ENCODE measurements around the gene LLGL2. TPM values are rescaled to one million over a fixed set of nuclear protein-coding genes. Genes with fewer than 3 reads are reported as not detected.

Gene LLGL2
- total RNA-seq, 1 donor from 2014 or later = 50.6 TPM

DNA sequence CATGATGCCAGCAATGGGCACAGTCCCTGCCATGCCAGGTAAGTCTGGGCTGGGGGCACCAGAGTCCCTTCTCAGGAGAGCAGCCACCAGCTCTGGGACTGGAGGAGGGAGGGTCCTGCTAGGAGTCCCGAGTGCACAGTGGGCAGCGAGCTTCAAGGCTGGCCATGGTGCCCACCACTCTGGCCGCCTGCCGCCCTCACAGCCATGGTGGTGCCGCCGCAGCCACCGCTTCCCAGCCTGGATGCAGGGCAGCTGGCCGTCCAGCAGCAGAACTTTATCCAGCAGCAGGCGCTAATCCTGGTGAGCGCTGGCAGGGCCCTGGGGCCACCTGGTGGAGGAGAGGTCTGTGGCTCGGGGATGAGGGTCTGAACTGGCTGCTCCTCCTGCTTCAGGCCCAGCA lies 89.8 kb downstream of the LLGL2 start:
- DNase-seq (ENCODE audit: low read depth) = no peak
- H3K36me3 ChIP-seq (ENCODE audit: control insufficient read depth, insufficient read depth, low read length) = no peaks in the 10 kb centered on the region
- no peak overlapping the region for H3K4me3 ChIP-seq (ENCODE audit: low read depth, low read length)
- TF ChIP-seq, protein P1, sequence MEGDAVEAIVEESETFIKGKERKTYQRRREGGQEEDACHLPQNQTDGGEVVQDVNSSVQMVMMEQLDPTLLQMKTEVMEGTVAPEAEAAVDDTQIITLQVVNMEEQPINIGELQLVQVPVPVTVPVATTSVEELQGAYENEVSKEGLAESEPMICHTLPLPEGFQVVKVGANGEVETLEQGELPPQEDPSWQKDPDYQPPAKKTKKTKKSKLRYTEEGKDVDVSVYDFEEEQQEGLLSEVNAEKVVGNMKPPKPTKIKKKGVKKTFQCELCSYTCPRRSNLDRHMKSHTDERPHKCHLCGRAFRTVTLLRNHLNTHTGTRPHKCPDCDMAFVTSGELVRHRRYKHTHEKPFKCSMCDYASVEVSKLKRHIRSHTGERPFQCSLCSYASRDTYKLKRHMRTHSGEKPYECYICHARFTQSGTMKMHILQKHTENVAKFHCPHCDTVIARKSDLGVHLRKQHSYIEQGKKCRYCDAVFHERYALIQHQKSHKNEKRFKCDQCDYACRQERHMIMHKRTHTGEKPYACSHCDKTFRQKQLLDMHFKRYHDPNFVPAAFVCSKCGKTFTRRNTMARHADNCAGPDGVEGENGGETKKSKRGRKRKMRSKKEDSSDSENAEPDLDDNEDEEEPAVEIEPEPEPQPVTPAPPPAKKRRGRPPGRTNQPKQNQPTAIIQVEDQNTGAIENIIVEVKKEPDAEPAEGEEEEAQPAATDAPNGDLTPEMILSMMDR (IDR thresholded peaks at IDR 0.05; ENCODE audit: insufficient read depth, low read length, poor library complexity, severe bottlenecking) = no peak
- peaks cover 13% of the 10 kb centered on the region for H3K27me3 ChIP-seq (ENCODE audit: control insufficient read depth, insufficient read depth, low read length)

- peaks cover 15% of the 10 kb centered on the region for H3K27me3 ChIP-seq (ENCODE audit: control insufficient read depth, insufficient read depth, low read length)
- no peak for DNase-seq (ENCODE audit: low read depth)
- no peak overlapping the region for H3K4me3 ChIP-seq (ENCODE audit: low read depth, low read length)
- TF ChIP-seq, protein P1 (IDR thresholded peaks at IDR 0.05; ENCODE audit: insufficient read depth, low read length, poor library complexity, severe bottlenecking) = no peak
- H3K36me3 ChIP-seq (ENCODE audit: control insufficient read depth, insufficient read depth, low read length) = no peaks in the 10 kb centered on the region
Observed at GRCh38 chr17:75616521-75617122, 91.1 kb downstream of the LLGL2 start.

- H3K27me3 ChIP-seq (ENCODE audit: control insufficient read depth, insufficient read depth, low read length) = peaks cover 17% of the 10 kb centered on the region
Observed at GRCh38 chr17:75617218-75617617, 91.7 kb downstream of the LLGL2 start.

DNA sequence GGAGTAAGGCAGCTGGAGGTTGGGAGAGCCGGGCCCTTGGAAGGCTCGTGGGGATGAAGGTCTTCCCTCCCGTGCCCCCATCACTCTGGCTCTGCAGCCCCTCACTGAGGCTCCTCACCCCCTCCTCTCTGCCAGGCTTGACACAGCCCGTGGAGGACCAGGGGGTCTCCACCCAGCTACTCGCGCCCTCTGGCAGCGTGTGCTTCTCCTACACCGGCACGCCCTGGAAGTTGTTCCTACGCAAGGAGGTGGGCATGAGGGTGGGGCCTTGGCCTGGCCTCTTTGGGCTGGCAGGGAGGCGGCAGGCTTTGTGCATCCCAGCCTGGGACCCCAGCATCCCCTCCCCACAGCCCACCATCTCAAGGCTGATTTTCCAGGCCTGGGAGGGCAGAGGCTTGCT lies 92.2 kb downstream of the LLGL2 start:
- peaks cover 20% of the 10 kb centered on the region for H3K27me3 ChIP-seq (ENCODE audit: control insufficient read depth, insufficient read depth, low read length)
- no peaks in the 10 kb centered on the region for H3K36me3 ChIP-seq (ENCODE audit: control insufficient read depth, insufficient read depth, low read length)
- DNase-seq (ENCODE audit: low read depth) = no peak
- H3K4me3 ChIP-seq (ENCODE audit: low read depth, low read length) = no peak overlapping the region
- TF ChIP-seq, protein P1 (IDR thresholded peaks at IDR 0.05; ENCODE audit: insufficient read depth, low read length, poor library complexity, severe bottlenecking) = no peak

More at GRCh38 chr17:75617218-75617617, 91.7 kb downstream of the LLGL2 start:
- Histone ChIP-seq H3K4me3 (ENCODE audit: low read depth, low read length) (no peak overlapping the region), H3K36me3 (ENCODE audit: control insufficient read depth, insufficient read depth, low read length) (no peaks in the 10 kb centered on the region)
- TF ChIP-seq, protein P1 (IDR thresholded peaks at IDR 0.05; ENCODE audit: insufficient read depth, low read length, poor library complexity, severe bottlenecking) = no peak
- DNase-seq (ENCODE audit: low read depth) = no peak

DNA sequence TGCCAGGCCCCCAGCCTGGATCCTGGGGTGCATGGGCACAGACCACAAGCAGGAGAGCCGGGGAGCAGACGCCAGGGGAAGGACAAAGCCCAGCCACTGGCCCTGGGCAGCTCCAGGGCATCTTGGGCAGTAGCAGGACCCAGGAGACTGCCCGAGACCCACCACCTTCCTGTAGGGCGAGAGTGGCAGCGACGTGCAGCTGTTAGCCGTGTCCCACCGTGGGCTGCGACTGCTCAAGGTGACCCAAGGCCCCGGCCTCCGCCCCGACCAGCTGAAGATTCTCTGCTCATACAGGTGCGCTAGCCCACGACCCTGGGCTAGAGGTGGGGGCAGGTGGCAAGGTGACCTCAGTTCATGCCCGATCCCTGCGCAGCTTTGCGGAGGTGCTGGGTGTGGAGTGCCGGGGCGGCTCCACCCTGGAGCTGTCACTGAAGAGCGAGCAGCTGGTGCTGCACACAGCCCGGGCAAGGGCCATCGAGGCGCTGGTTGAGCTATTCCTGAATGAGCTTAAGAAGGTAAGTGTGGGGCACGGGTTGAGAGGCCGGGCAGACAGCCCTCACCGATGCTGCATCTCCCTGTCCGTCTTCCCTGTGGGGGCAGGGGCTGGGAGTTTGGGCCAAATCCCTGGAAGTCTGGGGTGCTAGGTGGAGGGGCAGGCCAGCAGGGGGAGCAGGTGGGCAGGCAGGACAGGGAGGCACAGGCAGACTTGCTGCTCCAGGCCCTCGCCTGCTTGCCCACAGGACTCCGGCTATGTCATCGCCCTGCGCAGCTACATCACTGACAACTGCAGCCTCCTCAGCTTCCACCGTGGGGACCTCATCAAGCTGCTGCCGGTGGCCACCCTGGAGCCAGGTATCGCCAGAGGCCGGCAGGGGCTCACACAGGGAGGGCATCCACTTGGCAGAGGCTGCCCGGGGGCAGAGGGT lies 94.3 kb downstream of the LLGL2 start:
- DNase-seq (ENCODE audit: low read depth) = no peak
- H3K36me3 ChIP-seq (ENCODE audit: control insufficient read depth, insufficient read depth, low read length) = no peaks in the 10 kb centered on the region
- H3K27me3 ChIP-seq (ENCODE audit: control insufficient read depth, insufficient read depth, low read length) = peaks cover 20% of the 10 kb centered on the region
- H3K4me3 ChIP-seq (ENCODE audit: low read depth, low read length) = no peak overlapping the region
- TF ChIP-seq, protein P1 (IDR thresholded peaks at IDR 0.05; ENCODE audit: insufficient read depth, low read length, poor library complexity, severe bottlenecking) = peak; percentile 67
